ENCODE data around the gene COX19.
A peak's percentile ranks its signal among the peaks of the same experiment; 100 is the strongest.

COX19 gene, protein sequence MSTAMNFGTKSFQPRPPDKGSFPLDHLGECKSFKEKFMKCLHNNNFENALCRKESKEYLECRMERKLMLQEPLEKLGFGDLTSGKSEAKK

DNA sequence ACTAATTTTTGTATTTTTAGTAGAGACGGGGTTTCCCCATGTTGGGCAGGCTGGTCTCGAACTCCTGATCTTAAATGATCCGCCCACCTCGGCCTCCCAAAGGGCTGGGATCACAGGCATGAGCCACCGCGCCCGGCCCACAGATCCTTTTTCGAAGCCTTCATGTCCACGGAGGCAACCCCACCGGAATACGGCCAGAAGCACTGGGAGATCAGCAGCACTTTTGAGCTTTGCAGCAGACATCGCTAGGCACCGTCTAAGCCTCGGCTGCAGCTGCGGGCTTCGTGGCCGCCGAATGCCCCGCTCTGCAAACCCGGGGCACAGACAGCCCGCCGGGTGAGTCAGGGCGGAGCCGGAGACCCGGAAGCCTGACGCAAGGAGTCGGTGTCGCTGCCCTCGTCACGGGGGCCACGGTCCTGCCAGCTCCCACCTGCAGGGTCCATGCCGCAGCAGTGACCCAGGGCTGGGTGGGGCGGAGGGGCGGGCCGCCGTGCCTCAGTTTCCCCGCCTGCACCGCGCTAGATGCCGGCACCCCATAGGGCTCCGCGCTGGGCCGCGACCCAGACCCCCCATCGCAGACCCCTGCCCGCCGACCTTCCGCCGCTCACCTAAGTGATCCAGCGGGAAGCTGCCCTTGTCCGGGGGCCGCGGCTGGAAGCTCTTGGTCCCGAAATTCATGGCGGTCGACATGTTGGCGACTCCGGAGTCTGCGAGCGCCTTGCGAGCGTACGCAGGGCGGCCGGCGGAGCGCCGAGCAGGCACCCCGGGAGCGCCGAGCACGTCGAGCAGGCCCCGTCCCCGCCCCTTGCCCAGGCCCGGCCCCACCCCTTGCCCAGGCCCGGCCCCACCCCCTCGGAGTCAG lies at the start of gene COX19:
COX19 (minus strand) TSS at position 730 of the 862 bp plus-strand sequence; CDS start at position 690, 40 bp downstream.
- DNase-seq (ENCODE audit: low read depth in 1 of 2, low spot score in 1 of 2), result peak; percentile 82 to 90

DNA sequence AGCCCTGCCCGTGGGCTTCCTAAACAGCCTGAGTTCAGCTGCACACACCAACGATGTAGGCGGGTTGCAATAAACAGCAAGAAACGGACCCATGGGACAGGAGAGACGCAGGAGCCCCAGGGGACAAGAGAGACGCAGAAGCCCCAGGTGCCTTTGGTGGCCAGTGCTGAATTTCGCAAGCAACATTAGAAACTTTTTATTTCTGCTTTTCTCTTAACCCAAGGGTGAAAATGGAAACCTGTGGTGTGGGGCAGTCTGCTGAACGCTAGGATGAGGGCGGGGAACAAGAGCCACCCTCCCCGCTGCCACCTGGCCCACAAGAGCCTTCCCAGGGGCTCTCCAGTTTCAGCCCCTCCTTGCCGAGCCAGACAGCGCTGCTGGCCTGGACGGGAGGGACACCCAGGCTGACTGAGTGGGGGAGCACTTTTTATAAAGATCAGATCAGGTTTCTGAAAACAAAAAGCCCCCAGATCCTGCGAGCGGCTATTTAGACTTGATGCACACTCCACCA lies 49.0 kb upstream of the COX19 start:
- no peak for DNase-seq (ENCODE audit: low read depth in 1 of 2, low spot score in 1 of 2)

GRCh38 chr7:1022801-1023465 lies 47.6 kb upstream of the COX19 start:
- no peak for DNase-seq (ENCODE audit: low read depth in 1 of 2, low spot score in 1 of 2)

GRCh38 chr7:1022356-1022755 lies 47.0 kb upstream of the COX19 start:
- no peak for DNase-seq (ENCODE audit: low read depth in 1 of 2, low spot score in 1 of 2)

- no peak for DNase-seq (ENCODE audit: low read depth in 1 of 2, low spot score in 1 of 2)
Measured at GRCh38 chr7:1021931-1022330, 46.6 kb upstream of the COX19 start.

GRCh38 chr7:1021366-1021765 lies 46.0 kb upstream of the COX19 start:
- no peak for DNase-seq (ENCODE audit: low read depth in 1 of 2, low spot score in 1 of 2)

DNA sequence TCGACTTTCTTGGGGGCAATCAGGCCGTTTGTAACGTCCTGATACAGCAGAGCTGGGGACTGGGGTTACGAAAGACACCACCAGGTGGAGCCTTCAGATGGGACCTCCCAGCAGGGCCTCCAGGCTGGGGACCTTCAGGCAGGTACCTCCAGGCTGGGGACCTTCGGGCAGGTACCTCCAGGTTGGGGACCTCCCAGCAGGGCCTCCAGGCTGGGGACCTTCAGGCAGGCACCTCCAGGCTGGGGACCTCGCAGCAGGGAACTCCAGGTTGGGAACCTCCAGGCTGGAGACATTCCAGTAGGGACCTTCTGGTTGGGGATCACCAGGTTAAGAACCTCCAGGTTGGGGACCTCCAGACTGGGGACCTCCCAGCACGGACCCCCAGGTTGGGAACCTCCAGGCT lies 45.5 kb upstream of the COX19 start:
- DNase-seq (ENCODE audit: low read depth in 1 of 2, low spot score in 1 of 2), result no peak

- no peak for DNase-seq (ENCODE audit: low read depth in 1 of 2, low spot score in 1 of 2)
Measured at GRCh38 chr7:1019789-1020610, 44.7 kb upstream of the COX19 start.

- DNase-seq (ENCODE audit: low read depth in 1 of 2, low spot score in 1 of 2), result no peak
Measured at GRCh38 chr7:1019255-1019785, 44.0 kb upstream of the COX19 start.

DNA sequence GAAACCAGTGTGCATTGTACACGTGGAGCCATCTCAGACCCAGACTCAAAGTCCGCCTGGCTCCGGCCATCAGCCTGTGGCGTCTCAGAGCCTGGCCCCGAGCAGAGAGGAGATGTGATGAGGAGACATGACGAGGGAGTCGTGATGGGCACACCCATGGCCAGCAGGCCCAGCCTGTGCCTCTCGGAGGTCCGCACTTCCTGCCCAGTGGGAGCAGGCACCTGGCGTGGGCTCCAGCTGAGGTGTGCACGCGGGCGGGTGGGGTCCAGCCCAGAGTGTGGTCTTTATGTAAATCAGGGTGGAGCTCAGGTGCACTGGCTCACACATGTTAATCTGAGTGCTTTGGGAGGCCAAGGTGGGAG lies 43.0 kb upstream of the COX19 start:
- no peak for DNase-seq (ENCODE audit: low read depth in 1 of 2, low spot score in 1 of 2)

DNA sequence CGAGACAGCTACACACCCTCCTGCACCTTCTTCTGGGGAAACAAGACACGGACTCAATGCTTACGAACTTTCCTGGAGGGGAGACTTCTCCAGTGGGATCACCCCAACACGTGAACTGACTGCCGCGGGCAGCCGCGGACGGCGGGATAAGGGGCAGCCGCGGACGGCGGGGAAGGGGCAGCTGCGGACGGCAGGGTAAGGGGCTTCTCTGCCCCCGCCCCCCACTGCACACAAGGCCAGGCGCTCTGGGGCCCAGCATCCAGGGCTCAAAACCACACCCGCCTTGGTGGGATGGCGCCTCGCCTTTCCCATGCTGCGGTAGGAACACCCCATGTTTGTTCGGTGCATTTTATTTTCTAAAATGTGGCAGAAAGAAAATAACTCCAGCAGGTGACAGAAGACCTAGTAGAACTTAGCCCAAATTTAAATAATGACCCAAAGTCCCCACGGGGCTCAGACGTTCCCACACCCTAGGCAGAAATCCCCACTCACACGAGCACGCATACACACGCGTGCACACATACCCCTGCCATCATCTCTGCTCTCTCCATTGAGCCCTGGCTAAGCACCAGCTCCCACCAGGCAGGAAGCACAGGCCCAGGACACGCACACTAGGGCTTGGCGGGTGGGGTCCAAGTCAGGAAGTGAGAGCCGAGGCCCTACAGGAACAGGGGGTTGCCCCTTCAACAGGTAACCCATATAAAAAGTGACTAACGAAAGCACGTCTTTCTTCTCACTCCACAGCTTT lies 42.4 kb upstream of the COX19 start:
- DNase-seq (ENCODE audit: low read depth in 1 of 2, low spot score in 1 of 2), result no peak

- no peak for DNase-seq (ENCODE audit: low read depth in 1 of 2, low spot score in 1 of 2)
Measured at GRCh38 chr7:1016577-1017531, 41.5 kb upstream of the COX19 start.

- no peak for DNase-seq (ENCODE audit: low read depth in 1 of 2, low spot score in 1 of 2)
Measured at GRCh38 chr7:1015196-1016121, 40.1 kb upstream of the COX19 start.

DNA sequence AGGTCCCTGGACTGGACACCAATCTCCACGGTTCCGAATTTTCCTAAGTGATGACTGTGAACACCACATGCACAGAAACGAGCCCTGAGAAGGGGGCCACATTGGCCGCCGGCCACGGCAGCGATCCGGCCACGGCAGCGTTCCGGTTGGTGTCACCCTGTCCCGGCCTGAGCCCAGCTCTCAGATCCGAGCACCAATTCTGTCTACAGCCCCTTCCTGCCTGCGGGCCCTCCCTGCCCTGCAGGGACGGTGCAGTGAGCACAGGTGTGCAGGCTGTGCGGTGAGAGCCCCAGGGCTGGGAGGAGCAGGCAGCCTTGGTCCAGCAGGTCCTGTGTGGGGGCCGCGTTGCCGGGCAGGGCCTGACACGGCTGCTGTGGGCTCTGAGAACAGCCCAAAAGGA lies 39.3 kb upstream of the COX19 start:
- DNase-seq (ENCODE audit: low read depth in 1 of 2, low spot score in 1 of 2), result no peak

- DNase-seq (ENCODE audit: low read depth in 1 of 2, low spot score in 1 of 2), result no peak
Measured at GRCh38 chr7:1013581-1013980, 38.2 kb upstream of the COX19 start.

DNA sequence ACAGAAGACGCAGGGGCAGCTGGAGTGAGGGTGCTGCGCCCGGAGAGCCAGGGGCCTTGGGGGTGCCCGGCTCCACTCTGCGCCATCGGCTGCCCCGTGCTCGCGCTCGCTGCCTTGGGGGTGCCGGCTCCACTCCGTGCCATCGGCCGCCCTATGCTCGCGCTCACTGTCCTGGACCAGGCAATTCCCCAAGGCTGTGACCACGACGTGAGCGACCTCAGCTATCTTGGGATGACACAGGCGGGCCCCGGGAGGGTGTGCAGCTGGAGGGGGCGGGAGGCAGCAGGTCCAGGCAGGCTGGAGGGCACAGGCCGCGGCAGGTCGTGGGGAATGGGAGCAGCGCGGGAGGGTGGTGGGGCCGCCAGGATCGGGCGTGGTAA lies 37.4 kb upstream of the COX19 start:
- DNase-seq (ENCODE audit: low read depth in 1 of 2, low spot score in 1 of 2), result no peak

GRCh38 chr7:1012004-1012715 lies 36.8 kb upstream of the COX19 start:
- DNase-seq (ENCODE audit: low read depth in 1 of 2, low spot score in 1 of 2), result no peak
